HCT116 (cell line): ENCODE measurements around the gene SERPINF2. TPM values are rescaled to one million over a fixed set of nuclear protein-coding genes. Genes with fewer than 3 reads are reported as not detected.

ENCODE experiments used
- ATAC-seq: fragments of 200-7000 bp; cut with Tn5 transposase; 2 replicates; pipeline ENCODE4 v1.9.1; 2020; ENCODE audit warnings: mild to moderate bottlenecking, moderate library complexity
- BruUV-seq: library from RNA; stranded (reverse); fragments of 400-500 nt; replicated peaks from 2 replicates; lab custom pipeline; 2021; lab: Mats Ljungman, UMichigan
- CTCF ChIA-PET: fragments of 300-600 bp; sonication (Branson Sonifier 250); formaldehyde crosslinking; loops from one replicate; lab custom pipeline; 2021; ENCODE audit warnings: antibody characterized with exemption; lab: Charles Lee
- POLR2A ChIA-PET: fragments of 300-600, 350-600 bp; sonication (Branson Sonifier 250); formaldehyde crosslinking; loops from one replicate; lab custom pipeline; 2021; ENCODE audit warnings: antibody characterized with exemption; lab: Charles Lee
- RAD21 ChIA-PET, 2 experiments: fragments of 300-600 bp; sonication (Branson Sonifier 250); formaldehyde crosslinking; loops; one replicate each; lab custom pipeline; 2023; ENCODE audit warnings: low total read pairs in 2 of 2; ENCODE audit not compliant: uncharacterized antibody in 2 of 2, unreplicated experiment in 2 of 2, low non-redundant PET in 1 of 2; lab: Charles Lee
- DNase-seq: peaks from one replicate; pipeline ENCODE4 v3.0.0-alpha.2; 2010; ENCODE audit warnings: low read depth, low spot score
- H2AFZ ChIP-seq: fragments of 200-600 bp; shearing (Covaris generic), sonication (generic); 2 replicates; pipeline ENCODE4 v1.6.1; 2017; ENCODE audit warnings: low read depth, mixed run types, mixed read lengths, antibody characterized with exemption, low read length; ENCODE audit not compliant: poor library complexity, severe bottlenecking
- H3K27ac ChIP-seq: 2 replicates; pipeline ENCODE4 v1.5.1; 2012; ENCODE audit warnings: low read depth, low read length
- H3K27me3 ChIP-seq: fragments of 200-600 bp; sonication (generic); 2 replicates; pipeline ENCODE4 v1.6.1; 2016; ENCODE audit warnings: mixed run types, low read length, mixed read lengths; ENCODE audit not compliant: insufficient read depth
- H3K36me3 ChIP-seq, 2 experiments: fragments of 200-500 bp in 1 of 2; fragments of 200-600 bp in 1 of 2; sonication (Bioruptor generic) in 1 of 2; sonication (generic) in 1 of 2; 2 replicates each; pipeline versions ENCODE4 v1.5.1 to v1.6.1; 2014 to 2016; ENCODE audit warnings: low read length in 2 of 2, inconsistent platforms in 1 of 2, mixed read lengths in 1 of 2, mixed run types in 1 of 2; ENCODE audit not compliant: insufficient read depth in 2 of 2, control insufficient read depth in 1 of 2
- H3K4me1 ChIP-seq, 2 experiments: fragments of 200-600 bp in 1 of 2; sonication (generic) in 1 of 2; 2 replicates each; pipeline versions ENCODE4 v1.5.1 to v1.6.1; 2012 to 2017; ENCODE audit warnings: low read length in 2 of 2, inconsistent platforms in 1 of 2, mild to moderate bottlenecking in 1 of 2, mixed read lengths in 1 of 2, mixed run types in 1 of 2, moderate library complexity in 1 of 2; ENCODE audit not compliant: insufficient read depth in 2 of 2, control insufficient read depth in 1 of 2
- H3K4me2 ChIP-seq: fragments of 200-600 bp; sonication (generic); 2 replicates; pipeline ENCODE4 v1.6.1; 2017; ENCODE audit warnings: mixed run types, low read length, mixed read lengths
- H3K4me3 ChIP-seq, 2 experiments: fragments of 200-600 bp in 1 of 2; sonication (generic) in 1 of 2; replicated peaks in 1 of 2; 2 replicates each; pipeline ENCODE4 v1.5.1; 2011 to 2016; ENCODE audit warnings: low read length in 2 of 2, control low read depth in 1 of 2, low read depth in 1 of 2, mild to moderate bottlenecking in 1 of 2, mixed read lengths in 1 of 2, mixed run types in 1 of 2
- H3K79me2 ChIP-seq: fragments of 200-600 bp; sonication (generic); 2 replicates; pipeline ENCODE4 v1.6.1; 2017; ENCODE audit warnings: mild to moderate bottlenecking, mixed run types, low read length, moderate library complexity, mixed read lengths; ENCODE audit not compliant: insufficient read depth
- H3K9ac ChIP-seq: fragments of 200-600 bp; sonication (generic); 2 replicates; pipeline ENCODE4 v1.6.1; 2016; ENCODE audit warnings: low read length, mixed read lengths
- H3K9me2 ChIP-seq: fragments of 200-600 bp; sonication (generic), shearing (Covaris generic); 2 replicates; pipeline ENCODE4 v1.6.1; 2017; ENCODE audit warnings: mixed run types, mild to moderate bottlenecking, moderate library complexity; ENCODE audit not compliant: insufficient read depth
- H3K9me3 ChIP-seq, 2 experiments: fragments of 200-500 bp in 1 of 2; fragments of 200-600 bp in 1 of 2; sonication (Bioruptor generic) in 1 of 2; sonication (generic) in 1 of 2; 2 replicates each; pipeline ENCODE4 v1.6.1; 2014 to 2017; ENCODE audit warnings: low read length in 2 of 2, mixed read lengths in 2 of 2, inconsistent platforms in 1 of 2, low read depth in 1 of 2, mild to moderate bottlenecking in 1 of 2, mixed run types in 1 of 2, moderate library complexity in 1 of 2; ENCODE audit not compliant: control insufficient read depth in 1 of 2, insufficient read depth in 1 of 2
- H4K20me1 ChIP-seq: fragments of 200-600 bp; sonication (generic), shearing (Covaris generic); 2 replicates; pipeline ENCODE4 v1.6.1; 2017; ENCODE audit warnings: mixed run types, mild to moderate bottlenecking, moderate library complexity; ENCODE audit not compliant: insufficient read depth
- CEBPB ChIP-seq: IDR thresholded peaks from 2 replicates; pipeline ENCODE4 v1.6.1; 2012; ENCODE audit warnings: low read depth
- EGR1 ChIP-seq: IDR thresholded peaks from 2 replicates; pipeline ENCODE4 v1.6.1; 2012; ENCODE audit warnings: low read depth
- ELF1 ChIP-seq: IDR thresholded peaks from 2 replicates; pipeline ENCODE4 v1.6.1; 2012; ENCODE audit warnings: low read depth, borderline replicate concordance
- EZH2 ChIP-seq: fragments of 200-600 bp; sonication (generic); IDR thresholded peaks from 2 replicates; pipeline ENCODE4 v1.6.1; 2017; ENCODE audit warnings: antibody characterized with exemption, mixed run types
- POLR2A ChIP-seq: IDR thresholded peaks from 2 replicates; pipeline ENCODE4 v1.7.0; 2011; ENCODE audit warnings: borderline replicate concordance; ENCODE audit not compliant: insufficient read depth, insufficient read length; ENCODE audit errors: extremely low read depth
- POLR2AphosphoS5 ChIP-seq: IDR thresholded peaks from 2 replicates; pipeline ENCODE4 v1.6.1; 2011; ENCODE audit warnings: mild to moderate bottlenecking, low read depth, low read length, moderate library complexity
- YY1 ChIP-seq: IDR thresholded peaks from 2 replicates; pipeline ENCODE4 v1.6.1; 2011; ENCODE audit warnings: low read length, low read depth, moderate library complexity, mild to moderate bottlenecking; ENCODE audit not compliant: insufficient replicate concordance; ENCODE audit errors: extremely low read depth
- intact Hi-C: fragments of 100-400 bp; cut with micrococcal nuclease; formaldehyde crosslinking; loops from 2 replicates; pipeline ENCODE4 v1.10.0; 2022
- total RNA-seq: library from RNA; stranded (reverse); gene quantifications from one replicate; pipeline ENCODE4 v1.2.1, GENCODE V29; 2021; ENCODE audit not compliant: unreplicated experiment
- TF ChIP-seq, protein P1 (sequence below): IDR thresholded peaks from 2 replicates; pipeline ENCODE4 v1.6.1; 2012
- TF ChIP-seq, protein P2 (sequence below): IDR thresholded peaks from 2 replicates; pipeline ENCODE4 v1.6.1; 2011; ENCODE audit warnings: mild to moderate bottlenecking, low read length, moderate library complexity; ENCODE audit not compliant: insufficient replicate concordance; ENCODE audit errors: extremely low read depth

SERPINF2 gene
- total RNA-seq, 1 experiment from 2014 or later: 2.5 TPM

DNA sequence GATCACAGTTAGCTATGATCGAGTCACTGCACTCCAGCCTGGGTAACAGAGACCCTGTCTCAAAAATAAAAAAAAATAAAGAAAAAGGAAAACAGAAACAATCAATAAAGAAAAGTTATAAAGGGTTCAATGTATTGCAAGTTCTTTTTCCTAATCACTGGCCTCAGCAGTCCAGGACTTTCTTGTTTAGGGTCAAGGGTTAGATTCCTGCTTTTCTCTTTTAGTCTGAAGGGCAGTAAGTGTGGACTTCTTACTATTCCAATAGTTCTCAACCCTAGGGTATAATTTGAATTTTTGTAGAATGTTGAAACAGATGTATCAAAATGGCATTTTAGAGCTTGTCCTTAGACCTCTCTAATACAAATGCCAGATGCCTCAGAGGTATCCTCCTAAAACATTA is 59.8 kb downstream of the SERPINF2 start:
- Histone ChIP-seq H3K27me3 (no peaks in the 10 kb centered on the region), H2AFZ (no peak overlapping the region), H3K4me3 (no peak overlapping the region), H3K9me2 (no peaks in the 10 kb centered on the region), H3K36me3 (peaks cover 5 to 12% of the 10 kb centered on the region in 2 experiments), H3K4me1 (no peaks in the 10 kb centered on the region), H3K9ac (no peak overlapping the region), H4K20me1 (no peaks in the 10 kb centered on the region), H3K79me2 (peaks cover 11% of the 10 kb centered on the region; the same call in 1 of the 2 replicates), H3K9me3 (no peaks in the 10 kb centered on the region), H3K27ac (no peak overlapping the region), H3K4me2 (no peak overlapping the region)
- no TSS peak for BruUV-seq
- ChIA-PET CTCF (no interaction called here), RAD21 (no interaction called here), POLR2A (no interaction called here)
- intact Hi-C loops: no loop called here
- DNase-seq (no peak), ATAC-seq (no peak)
- no peak for TF ChIP-seq EGR1
- no peak for TF ChIP-seq POLR2A
- TF ChIP-seq, protein P1, sequence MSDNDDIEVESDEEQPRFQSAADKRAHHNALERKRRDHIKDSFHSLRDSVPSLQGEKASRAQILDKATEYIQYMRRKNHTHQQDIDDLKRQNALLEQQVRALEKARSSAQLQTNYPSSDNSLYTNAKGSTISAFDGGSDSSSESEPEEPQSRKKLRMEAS: no peak
- TF ChIP-seq CEBPB: no peak
- TF ChIP-seq POLR2AphosphoS5: no peak
- TF ChIP-seq, protein P2, sequence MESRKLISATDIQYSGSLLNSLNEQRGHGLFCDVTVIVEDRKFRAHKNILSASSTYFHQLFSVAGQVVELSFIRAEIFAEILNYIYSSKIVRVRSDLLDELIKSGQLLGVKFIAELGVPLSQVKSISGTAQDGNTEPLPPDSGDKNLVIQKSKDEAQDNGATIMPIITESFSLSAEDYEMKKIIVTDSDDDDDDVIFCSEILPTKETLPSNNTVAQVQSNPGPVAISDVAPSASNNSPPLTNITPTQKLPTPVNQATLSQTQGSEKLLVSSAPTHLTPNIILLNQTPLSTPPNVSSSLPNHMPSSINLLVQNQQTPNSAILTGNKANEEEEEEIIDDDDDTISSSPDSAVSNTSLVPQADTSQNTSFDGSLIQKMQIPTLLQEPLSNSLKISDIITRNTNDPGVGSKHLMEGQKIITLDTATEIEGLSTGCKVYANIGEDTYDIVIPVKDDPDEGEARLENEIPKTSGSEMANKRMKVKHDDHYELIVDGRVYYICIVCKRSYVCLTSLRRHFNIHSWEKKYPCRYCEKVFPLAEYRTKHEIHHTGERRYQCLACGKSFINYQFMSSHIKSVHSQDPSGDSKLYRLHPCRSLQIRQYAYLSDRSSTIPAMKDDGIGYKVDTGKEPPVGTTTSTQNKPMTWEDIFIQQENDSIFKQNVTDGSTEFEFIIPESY: no peak
- no peak for TF ChIP-seq EZH2
- TF ChIP-seq YY1: no peak
- TF ChIP-seq ELF1: no peak
